ENCODE data around the gene WNT5B. TPM values are rescaled to one million over a fixed set of nuclear protein-coding genes. Genes with fewer than 3 reads are reported as not detected.

Gene WNT5B
- total and polyA plus RNA-seq, 9 of the 15 experiments (the other 6 are each of a cell fraction or from before 2014, with no cell fraction given): 0.42 to 16.8 (median 5.4) TPM

GRCh38 chr12:1606021-1606622, 22.9 kb upstream of the WNT5B start (continued):
- TF ChIP-seq TARDBP (IDR thresholded peaks at IDR 0.05) (no peak), TBP (optimal IDR thresholded peaks at IDR 0.05; ENCODE audit: low read depth, low read length) (peak; percentile 59), PYGO2 (tag; IDR thresholded peaks at IDR 0.05) (no peak), SREBF1 (IDR thresholded peaks at IDR 0.05; ENCODE audit: borderline replicate concordance, low read depth, low read length) (no peak), HDGF (IDR thresholded peaks at IDR 0.05) (no peak), MTA2 (IDR thresholded peaks at IDR 0.05; ENCODE audit: low read depth) (no peak), GATA2 (CRISPR knock-in tag; IDR thresholded peaks at IDR 0.05) (no peak), ATF3 (IDR thresholded peaks at IDR 0.05) (peak; percentile 90), ATF3 (CRISPR knock-in tag; conservative IDR thresholded peaks at IDR 0.05) (peak; percentile 25; the same call in 1 of the 2 replicates), ESRRA (IDR thresholded peaks at IDR 0.05; ENCODE audit: borderline replicate concordance, low read depth) (0 out of 2 replicates have a peak, but pooled peaks have one; percentile 6), SFPQ (IDR thresholded peaks at IDR 0.05; ENCODE audit: low read depth, low read length) (no peak), IRF9 (tag; IDR thresholded peaks at IDR 0.05) (no peak), EWSR1 (IDR thresholded peaks at IDR 0.05; ENCODE audit: borderline replicate concordance, low read depth, partially characterized antibody) (no peak), HLTF (IDR thresholded peaks at IDR 0.05) (no peak), GTF2B (IDR thresholded peaks at IDR 0.05; ENCODE audit: extremely low read depth, insufficient read length) (no peak), ZNF511 (CRISPR knock-in tag; IDR thresholded peaks at IDR 0.05) (no peak), DLX4 (CRISPR knock-in tag; IDR thresholded peaks at IDR 0.05) (no peak), TOE1 (IDR thresholded peaks at IDR 0.05; ENCODE audit: borderline replicate concordance) (peak; percentile 66), TOE1 (CRISPR knock-in tag; IDR thresholded peaks at IDR 0.05; ENCODE audit: borderline replicate concordance, low read depth) (no peak), RBM39 (optimal IDR thresholded peaks at IDR 0.05; ENCODE audit: low read depth, low read length) (no peak), ZNF778 (CRISPR knock-in tag; IDR thresholded peaks at IDR 0.05) (no peak), ZBED1 (IDR thresholded peaks at IDR 0.05) (no peak), BCL6 (CRISPR knock-in tag; IDR thresholded peaks at IDR 0.05) (no peak)

Data from K562 (cell line).